KMS-11 (cell line): ENCODE measurements around the gene TFR2.
"Not testable (repeated sequence)": the region's sequence is repeated elsewhere in the genome, so short reads cannot be mapped to it uniquely, and the experiment has no call there.

ENCODE experiments used
- H2AFZ ChIP-seq: fragments of 200-600 bp; sonication (generic); 2 replicates; pipeline ENCODE4 v1.6.1; 2016; ENCODE audit warnings: antibody characterized with exemption, mixed run types, low read depth
- H3K27ac ChIP-seq: fragments of 200-600 bp; sonication (generic); 2 replicates; pipeline ENCODE4 v1.6.1; 2016; ENCODE audit warnings: mild to moderate bottlenecking, mixed run types
- H3K27me3 ChIP-seq: fragments of 200-600 bp; sonication (generic); 2 replicates; pipeline ENCODE4 v1.6.1; 2017; ENCODE audit warnings: mild to moderate bottlenecking, low read depth, mixed run types, moderate library complexity; ENCODE audit not compliant: insufficient read depth
- H3K36me3 ChIP-seq: fragments of 200-600 bp; sonication (generic); 2 replicates; pipeline ENCODE4 v1.6.1; 2017; ENCODE audit warnings: mild to moderate bottlenecking, mixed run types; ENCODE audit not compliant: insufficient read depth
- H3K4me1 ChIP-seq: fragments of 200-600 bp; sonication (generic); 2 replicates; pipeline ENCODE4 v1.6.1; 2016; ENCODE audit warnings: mild to moderate bottlenecking, low read depth, mixed run types; ENCODE audit not compliant: poor library complexity, severe bottlenecking
- H3K4me2 ChIP-seq: fragments of 200-600 bp; sonication (generic); 2 replicates; pipeline ENCODE4 v1.7.0; 2016; ENCODE audit warnings: mild to moderate bottlenecking, mixed run types
- H3K4me3 ChIP-seq: fragments of 200-600 bp; sonication (generic); IDR thresholded peaks from 2 replicates; pipeline ENCODE4 v1.6.1; 2017; ENCODE audit warnings: low read depth, low read length, mixed read lengths; ENCODE audit not compliant: insufficient read depth
- H3K79me2 ChIP-seq: fragments of 200-600 bp; sonication (generic); 2 replicates; pipeline ENCODE4 v1.6.1; 2016; ENCODE audit warnings: low read depth, mixed run types; ENCODE audit not compliant: insufficient read depth
- H3K9ac ChIP-seq: fragments of 200-600 bp; sonication (generic); 2 replicates; pipeline ENCODE4 v1.6.1; 2016; ENCODE audit warnings: mild to moderate bottlenecking, mixed run types
- H4K20me1 ChIP-seq: fragments of 200-600 bp; sonication (generic); 2 replicates; pipeline ENCODE4 v1.6.1; 2016; ENCODE audit warnings: mild to moderate bottlenecking, mixed run types; ENCODE audit not compliant: insufficient read depth
- CTCF ChIP-seq: fragments of 200-600 bp; sonication (generic); conservative IDR thresholded peaks from 2 replicates; pipeline ENCODE4 v1.6.1; 2017; ENCODE audit warnings: low read depth, mild to moderate bottlenecking, antibody characterized with exemption, low read length, moderate library complexity, mixed read lengths

Gene TFR2

GRCh38 chr7:100668069-100668449 is 26.7 kb upstream of the TFR2 start:
- Histone ChIP-seq H2AFZ (no peak overlapping the region), H3K4me2 (no peak overlapping the region), H3K27me3 (peaks cover 78% of the 10 kb centered on the region), H3K79me2 (no peaks in the 10 kb centered on the region), H3K4me1 (peaks cover 7% of the 10 kb centered on the region), H3K27ac (no peak overlapping the region), H3K9ac (no peak overlapping the region), H4K20me1 (no peaks in the 10 kb centered on the region), H3K4me3 (no peak overlapping the region), H3K36me3 (no peaks in the 10 kb centered on the region)
- no peak for TF ChIP-seq CTCF

GRCh38 chr7:100667331-100668068 is 26.1 kb upstream of the TFR2 start:
- Histone ChIP-seq H3K27me3 (peaks cover 80% of the 10 kb centered on the region), H3K4me1 (peaks cover 2% of the 10 kb centered on the region), H3K79me2 (no peaks in the 10 kb centered on the region), H3K4me3 (no peak overlapping the region), H3K9ac (no peak overlapping the region), H3K36me3 (no peaks in the 10 kb centered on the region), H4K20me1 (no peaks in the 10 kb centered on the region), H2AFZ (no peak overlapping the region), H3K27ac (no peak overlapping the region), H3K4me2 (no peak overlapping the region)
- TF ChIP-seq CTCF: no peak

GRCh38 chr7:100665168-100665726 is 23.9 kb upstream of the TFR2 start:
- Histone ChIP-seq H3K4me1 (no peaks in the 10 kb centered on the region), H3K27ac (no peak overlapping the region), H2AFZ (no peak overlapping the region)

GRCh38 chr7:100662194-100662776 is 20.9 kb upstream of the TFR2 start:
- H3K4me2 ChIP-seq, H3K4me3 ChIP-seq, H4K20me1 ChIP-seq, H3K9ac ChIP-seq, H3K27ac ChIP-seq, H2AFZ ChIP-seq, H3K4me1 ChIP-seq, H3K79me2 ChIP-seq, H3K36me3 ChIP-seq: not testable (repeated sequence)
- H3K27me3 ChIP-seq: peaks cover 79% of the 10 kb centered on the region

More at GRCh38 chr7:100665168-100665726, 23.9 kb upstream of the TFR2 start:
- no peaks in the 10 kb centered on the region for H4K20me1 ChIP-seq
- peaks cover 77% of the 10 kb centered on the region for H3K27me3 ChIP-seq
- no peaks in the 10 kb centered on the region for H3K36me3 ChIP-seq
- H3K79me2 ChIP-seq: no peaks in the 10 kb centered on the region
- no peak for TF ChIP-seq CTCF
- no peak overlapping the region for H3K9ac ChIP-seq
- no peak overlapping the region for H3K4me3 ChIP-seq
- H3K4me2 ChIP-seq: no peak overlapping the region
